Measurements from ENCODE around the gene SMC1A.

SMC1A gene

DNA sequence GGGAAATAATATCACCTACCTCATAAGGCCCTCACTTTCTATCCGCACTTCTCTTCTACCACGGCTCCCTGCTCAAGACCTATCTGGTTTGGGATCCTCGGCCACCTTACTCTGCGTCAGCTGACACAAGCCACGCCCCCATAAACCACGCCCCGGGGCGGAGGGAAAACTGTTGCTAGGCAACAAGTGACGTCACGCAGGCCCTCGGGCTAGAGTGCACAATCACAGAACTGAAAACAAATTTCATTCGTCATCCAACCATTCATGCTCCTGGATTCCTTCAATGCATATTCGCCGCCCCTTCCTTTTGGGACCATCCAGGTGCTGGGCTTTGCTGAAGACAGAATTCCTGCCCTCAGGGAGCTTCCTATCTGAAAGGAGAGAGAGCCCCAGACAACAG, 66.3 kb downstream of the SMC1A start:
- no peak overlapping the region for H3K4me3 ChIP-seq (replicated peaks; ENCODE audit: low read depth, low read length)
- TF ChIP-seq CTCF (IDR thresholded peaks at IDR 0.05; ENCODE audit: low read length, missing control alignments): no peak
- DNase-seq (ENCODE audit: low read depth): peak; percentile 9

- peak; percentile 29 for DNase-seq (ENCODE audit: low read depth)
- no peak overlapping the region for H3K4me3 ChIP-seq (replicated peaks; ENCODE audit: low read depth, low read length)
- peak; percentile 27 for TF ChIP-seq CTCF (IDR thresholded peaks at IDR 0.05; ENCODE audit: low read length, missing control alignments)
These were observed 67.8 kb downstream of the SMC1A start for GRCh38 chrX:53354669-53355068.

DNA sequence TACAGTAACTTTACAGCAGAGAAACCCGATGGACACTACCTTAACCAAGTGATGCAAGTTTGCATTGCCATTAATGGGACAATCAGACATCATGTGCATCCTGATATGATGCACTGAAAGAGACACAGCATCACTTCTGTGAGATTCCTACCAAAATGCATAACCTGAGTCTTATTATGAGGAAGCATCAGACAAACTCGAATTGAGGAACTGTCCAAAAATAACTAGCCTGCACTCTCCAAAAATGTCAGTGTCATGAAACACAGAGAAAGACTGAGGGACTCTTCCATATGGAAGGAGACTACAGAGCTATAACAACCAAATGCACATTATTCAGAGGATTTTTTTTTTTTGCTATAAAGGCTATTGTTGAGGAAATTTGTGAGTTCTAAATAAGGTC, 74.5 kb downstream of the SMC1A start:
- H3K4me3 ChIP-seq (replicated peaks; ENCODE audit: low read depth, low read length): no peak overlapping the region
- no peak for DNase-seq (ENCODE audit: low read depth)
- no peak for TF ChIP-seq CTCF (IDR thresholded peaks at IDR 0.05; ENCODE audit: low read length, missing control alignments)

GRCh38 chrX:53340852-53341645, 81.4 kb downstream of the SMC1A start:
- no peak for TF ChIP-seq CTCF (IDR thresholded peaks at IDR 0.05; ENCODE audit: low read length, missing control alignments)
- no peak for DNase-seq (ENCODE audit: low read depth)
- H3K4me3 ChIP-seq (replicated peaks; ENCODE audit: low read depth, low read length): no peak overlapping the region

DNA sequence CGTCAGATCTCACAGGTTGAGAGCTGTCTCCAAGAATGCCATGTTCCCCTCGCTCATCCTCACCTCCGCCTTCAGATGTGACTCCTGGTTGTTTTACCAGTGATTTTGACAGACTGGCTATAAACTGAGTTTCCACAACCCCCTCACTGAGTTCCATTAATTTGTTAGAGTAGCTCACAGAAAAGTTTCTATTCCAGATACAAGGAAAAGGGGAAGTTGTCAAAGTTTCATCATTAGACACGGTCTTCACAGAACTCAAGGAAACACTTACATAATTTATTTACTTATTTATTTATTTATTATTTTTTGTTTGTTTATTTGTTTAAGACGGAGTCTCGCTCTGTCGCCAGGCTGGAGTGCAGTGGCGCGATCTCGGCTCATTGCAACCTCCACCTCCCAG, 85.4 kb downstream of the SMC1A start:
- no peak for TF ChIP-seq CTCF (IDR thresholded peaks at IDR 0.05; ENCODE audit: low read length, missing control alignments)
- H3K4me3 ChIP-seq (replicated peaks; ENCODE audit: low read depth, low read length): no peak overlapping the region
- DNase-seq (ENCODE audit: low read depth): no peak

DNA sequence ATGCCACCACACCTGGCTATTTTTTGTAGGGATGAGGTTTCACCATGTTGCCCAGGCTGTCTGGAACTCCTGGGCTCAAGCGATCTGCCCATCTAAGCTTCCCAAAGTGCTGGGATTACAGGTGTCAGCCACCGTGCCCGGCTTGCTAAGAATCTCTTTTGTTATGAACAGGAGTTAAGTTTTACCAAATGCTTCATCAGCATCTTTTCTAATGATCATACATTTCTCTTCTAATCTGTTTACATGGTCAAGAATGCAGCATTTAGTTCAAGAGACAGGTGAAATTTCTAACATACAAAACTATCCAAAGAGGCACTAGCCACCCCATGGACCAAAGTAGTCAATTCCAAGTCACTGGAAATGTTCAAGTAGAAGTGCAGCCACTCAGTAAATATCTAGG, 88.6 kb downstream of the SMC1A start:
- no peak for DNase-seq (ENCODE audit: low read depth)
- no peak overlapping the region for H3K4me3 ChIP-seq (replicated peaks; ENCODE audit: low read depth, low read length)
- TF ChIP-seq CTCF (IDR thresholded peaks at IDR 0.05; ENCODE audit: low read length, missing control alignments): no peak

DNA sequence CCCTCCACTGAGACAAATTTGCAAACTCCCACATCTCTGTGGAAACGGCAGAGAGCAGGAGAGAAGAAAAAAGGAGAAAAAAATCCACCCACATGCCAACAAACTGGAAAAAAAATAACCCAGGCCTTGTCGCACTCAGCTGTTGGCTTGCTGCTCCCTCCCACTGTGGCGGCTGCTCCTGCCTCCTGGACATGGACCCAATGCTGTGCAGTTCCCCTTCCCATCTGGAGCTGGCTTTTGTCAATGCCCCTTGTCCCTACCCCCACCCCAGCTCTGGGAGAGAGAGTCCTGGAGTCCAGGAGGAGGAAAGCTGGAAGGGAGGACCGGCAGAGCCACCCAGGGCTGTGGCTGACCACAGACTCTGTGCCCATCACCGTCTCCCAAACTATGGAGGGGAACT, 90.2 kb downstream of the SMC1A start:
- DNase-seq (ENCODE audit: low read depth): no peak
- no peak for TF ChIP-seq CTCF (IDR thresholded peaks at IDR 0.05; ENCODE audit: low read length, missing control alignments)
- no peak overlapping the region for H3K4me3 ChIP-seq (replicated peaks; ENCODE audit: low read depth, low read length)
